HepG2 (cell line): ENCODE data around the gene ARG1. TPM values are rescaled to one million over a fixed set of nuclear protein-coding genes. Genes with fewer than 3 reads are reported as not detected.
A peak's percentile ranks its signal among the peaks of the same experiment; 100 is the strongest.

Experiments used
- ARNT ChIP-seq: fragments of 450-650 bp; IDR thresholded peaks from 2 replicates; pipeline ENCODE4 v1.6.1; 2017
- CEBPB ChIP-seq: IDR thresholded peaks from 2 replicates; pipeline ENCODE4 v1.6.1; 2011; ENCODE audit warnings: low read depth, low read length, improper control_type of control experiment, borderline replicate concordance
- HHEX ChIP-seq: IDR thresholded peaks from 2 replicates; pipeline ENCODE4 v1.6.1; 2016; ENCODE audit warnings: control low read depth
- IRF2 ChIP-seq: IDR thresholded peaks from 2 replicates; pipeline ENCODE4 v1.6.1; 2018; ENCODE audit warnings: missing genetic modification reagents, missing compliant biosample characterization
- KDM4B ChIP-seq: sonication (generic); formaldehyde crosslinking; IDR thresholded peaks from 2 replicates; pipeline ENCODE4 v1.4.0; 2020; ENCODE audit warnings: missing genetic modification reagents
- MED8 ChIP-seq: sonication (generic); formaldehyde crosslinking; IDR thresholded peaks from 2 replicates; pipeline ENCODE4 v1.8.1; 2023; ENCODE audit warnings: mild to moderate bottlenecking, missing genetic modification reagents; ENCODE audit not compliant: insufficient replicate concordance
- ONECUT2 ChIP-seq: sonication (generic); formaldehyde crosslinking; IDR thresholded peaks from 2 replicates; pipeline ENCODE4 v1.4.0; 2020; ENCODE audit warnings: missing genetic modification reagents
- PHB2 ChIP-seq: fragments of 450-650 bp; IDR thresholded peaks from 2 replicates; pipeline ENCODE4 v1.6.1; 2018; ENCODE audit not compliant: partially characterized antibody
- RARG ChIP-seq: sonication (generic); formaldehyde crosslinking; IDR thresholded peaks from 2 replicates; pipeline ENCODE4 v1.4.0; 2020; ENCODE audit warnings: low read depth, mild to moderate bottlenecking, missing genetic modification reagents
- ZNF530 ChIP-seq: sonication (generic); formaldehyde crosslinking; IDR thresholded peaks from 2 replicates; pipeline ENCODE4 v1.5.0; 2020; ENCODE audit warnings: low read depth, mild to moderate bottlenecking, missing genetic modification reagents
- ZNF678 ChIP-seq: sonication (generic); formaldehyde crosslinking; IDR thresholded peaks from 2 replicates; pipeline ENCODE4 v1.4.0; 2020; ENCODE audit warnings: mild to moderate bottlenecking, missing genetic modification reagents
- polyA plus RNA-seq, 8 experiments: library from polyadenylated mRNA; depleted of rRNA in 3 of 8; stranded (reverse) in 7 of 8; unstranded in 1 of 8; fragments of >200 nt; fragmentation: Illumina TruSeq in 4 of 8; extraction: Trizol in 4 of 8; gene quantifications; 2 replicates each; pipeline versions ENCODE4 v1.2.1 to v1.2.3, GENCODE V29; 2011 to 2016; ENCODE audit warnings: low read depth in 4 of 8, missing spikeins in 1 of 8, mixed read lengths in 1 of 8; ENCODE audit not compliant: insufficient read depth in 1 of 8
- total RNA-seq, 5 experiments: library from RNA; depleted of rRNA; stranded (reverse); fragments of >200 nt; fragmentation: Illumina TruSeq; extraction: Trizol; gene quantifications; 2 replicates each; pipeline ENCODE4 v1.2.3, GENCODE V29; 2016; ENCODE audit warnings: low read depth in 1 of 5
- TF ChIP-seq, protein P1 (sequence below), 2 experiments: sonication (generic) in 1 of 2; formaldehyde crosslinking in 1 of 2; IDR thresholded peaks; 2 replicates each; pipeline versions ENCODE4 v1.6.1 to v1.9.0; 2014 to 2022; ENCODE audit warnings: antibody characterized with exemption in 1 of 2, borderline replicate concordance in 1 of 2, inconsistent platforms in 1 of 2, low read depth in 1 of 2, missing genetic modification reagents in 1 of 2
- TF ChIP-seq, protein P2 (sequence below): sonication (generic); formaldehyde crosslinking; conservative IDR thresholded peaks from 2 replicates; pipeline ENCODE4 v1.4.0; 2020; ENCODE audit warnings: missing genetic modification reagents
- TF ChIP-seq, protein P3 (sequence below): sonication (generic); formaldehyde crosslinking; IDR thresholded peaks from 2 replicates; pipeline ENCODE4 v1.9.0; 2021; ENCODE audit warnings: missing genetic modification reagents, borderline replicate concordance
- TF ChIP-seq, protein P4 (sequence below): sonication (generic); formaldehyde crosslinking; IDR thresholded peaks from 2 replicates; pipeline ENCODE4 v1.5.0; 2020; ENCODE audit warnings: mild to moderate bottlenecking, missing genetic modification reagents

The ARG1 gene
- total and polyA plus RNA-seq, 2 of the 13 experiments (the other 11 are each of a cell fraction or from before 2014, with no cell fraction given) = 2.2 to 11.2 TPM

DNA sequence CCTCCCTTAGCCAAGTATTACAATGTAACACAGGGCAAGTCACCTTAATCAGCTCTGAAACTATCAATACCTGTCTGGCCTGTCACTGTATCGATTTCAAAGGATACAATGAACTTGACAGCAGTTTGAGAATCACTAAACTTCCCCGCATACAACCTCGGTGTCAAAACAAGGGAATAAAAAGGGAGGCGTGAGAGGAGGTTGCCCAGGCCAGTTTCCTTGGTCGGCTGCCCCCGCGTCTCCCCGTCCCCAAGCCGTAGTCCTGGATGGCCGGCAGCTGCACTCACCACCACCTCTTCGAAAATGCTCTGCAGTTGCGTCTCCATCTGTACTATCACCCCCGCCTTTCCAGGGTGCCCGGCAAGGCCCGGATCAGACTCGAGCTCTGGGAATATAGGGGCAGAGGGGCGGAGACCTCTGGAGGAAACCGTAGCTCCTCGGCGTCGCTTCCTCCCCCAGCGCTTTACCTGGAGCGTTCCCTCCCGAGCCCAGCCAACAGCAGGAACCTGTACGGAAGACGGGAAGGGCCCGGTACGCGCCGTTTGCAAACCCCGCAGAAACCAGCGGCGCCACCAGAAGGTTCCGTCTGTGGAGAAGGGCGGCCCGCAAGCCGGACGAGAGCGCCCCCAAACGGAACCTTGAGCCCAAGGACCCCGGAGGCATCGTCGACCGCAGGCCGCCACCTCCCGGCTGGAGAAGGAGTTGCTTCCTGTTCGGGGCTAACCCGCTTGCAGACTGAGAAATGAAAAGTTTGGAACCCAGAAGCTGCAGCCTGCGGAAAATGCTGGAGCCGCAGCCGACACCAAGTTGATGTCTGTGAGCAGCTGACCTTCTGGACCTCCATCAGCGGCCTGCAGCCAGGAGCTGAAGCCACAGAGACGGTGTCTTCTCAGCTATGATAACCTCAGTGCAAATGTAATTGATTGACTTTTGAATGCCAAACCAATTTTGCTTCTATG, 55.0 kb downstream of the ARG1 start, which contains the start of gene MED23 (continued):
- TF ChIP-seq, protein P1, sequence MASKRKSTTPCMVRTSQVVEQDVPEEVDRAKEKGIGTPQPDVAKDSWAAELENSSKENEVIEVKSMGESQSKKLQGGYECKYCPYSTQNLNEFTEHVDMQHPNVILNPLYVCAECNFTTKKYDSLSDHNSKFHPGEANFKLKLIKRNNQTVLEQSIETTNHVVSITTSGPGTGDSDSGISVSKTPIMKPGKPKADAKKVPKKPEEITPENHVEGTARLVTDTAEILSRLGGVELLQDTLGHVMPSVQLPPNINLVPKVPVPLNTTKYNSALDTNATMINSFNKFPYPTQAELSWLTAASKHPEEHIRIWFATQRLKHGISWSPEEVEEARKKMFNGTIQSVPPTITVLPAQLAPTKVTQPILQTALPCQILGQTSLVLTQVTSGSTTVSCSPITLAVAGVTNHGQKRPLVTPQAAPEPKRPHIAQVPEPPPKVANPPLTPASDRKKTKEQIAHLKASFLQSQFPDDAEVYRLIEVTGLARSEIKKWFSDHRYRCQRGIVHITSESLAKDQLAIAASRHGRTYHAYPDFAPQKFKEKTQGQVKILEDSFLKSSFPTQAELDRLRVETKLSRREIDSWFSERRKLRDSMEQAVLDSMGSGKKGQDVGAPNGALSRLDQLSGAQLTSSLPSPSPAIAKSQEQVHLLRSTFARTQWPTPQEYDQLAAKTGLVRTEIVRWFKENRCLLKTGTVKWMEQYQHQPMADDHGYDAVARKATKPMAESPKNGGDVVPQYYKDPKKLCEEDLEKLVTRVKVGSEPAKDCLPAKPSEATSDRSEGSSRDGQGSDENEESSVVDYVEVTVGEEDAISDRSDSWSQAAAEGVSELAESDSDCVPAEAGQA (IDR thresholded peaks at IDR 0.05; ENCODE audit: low read depth) = peak; percentile 90
- TF ChIP-seq, protein P1 (CRISPR knock-in tag; IDR thresholded peaks at IDR 0.05; ENCODE audit: borderline replicate concordance) = peak; percentile 98; the same call in 1 of the 2 replicates
- TF ChIP-seq PHB2 = no peak
- no peak for TF ChIP-seq ARNT
- TF ChIP-seq ONECUT2 = peak; percentile 65
- TF ChIP-seq ZNF530 (CRISPR knock-in tag) = no peak
- TF ChIP-seq CEBPB = no peak
- no peak; the same call in 1 of the 2 replicates for TF ChIP-seq HHEX (CRISPR knock-in tag)
- TF ChIP-seq MED8 (CRISPR knock-in tag) = peak; percentile 97
- TF ChIP-seq, protein P2, sequence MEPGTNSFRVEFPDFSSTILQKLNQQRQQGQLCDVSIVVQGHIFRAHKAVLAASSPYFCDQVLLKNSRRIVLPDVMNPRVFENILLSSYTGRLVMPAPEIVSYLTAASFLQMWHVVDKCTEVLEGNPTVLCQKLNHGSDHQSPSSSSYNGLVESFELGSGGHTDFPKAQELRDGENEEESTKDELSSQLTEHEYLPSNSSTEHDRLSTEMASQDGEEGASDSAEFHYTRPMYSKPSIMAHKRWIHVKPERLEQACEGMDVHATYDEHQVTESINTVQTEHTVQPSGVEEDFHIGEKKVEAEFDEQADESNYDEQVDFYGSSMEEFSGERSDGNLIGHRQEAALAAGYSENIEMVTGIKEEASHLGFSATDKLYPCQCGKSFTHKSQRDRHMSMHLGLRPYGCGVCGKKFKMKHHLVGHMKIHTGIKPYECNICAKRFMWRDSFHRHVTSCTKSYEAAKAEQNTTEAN (CRISPR knock-in tag) = peak; percentile 90
- peak; percentile 98 for TF ChIP-seq ZNF678
- peak; percentile 100 for TF ChIP-seq KDM4B (CRISPR knock-in tag)
- TF ChIP-seq RARG = peak; percentile 91; the same call in 1 of the 2 replicates
- TF ChIP-seq, protein P3, sequence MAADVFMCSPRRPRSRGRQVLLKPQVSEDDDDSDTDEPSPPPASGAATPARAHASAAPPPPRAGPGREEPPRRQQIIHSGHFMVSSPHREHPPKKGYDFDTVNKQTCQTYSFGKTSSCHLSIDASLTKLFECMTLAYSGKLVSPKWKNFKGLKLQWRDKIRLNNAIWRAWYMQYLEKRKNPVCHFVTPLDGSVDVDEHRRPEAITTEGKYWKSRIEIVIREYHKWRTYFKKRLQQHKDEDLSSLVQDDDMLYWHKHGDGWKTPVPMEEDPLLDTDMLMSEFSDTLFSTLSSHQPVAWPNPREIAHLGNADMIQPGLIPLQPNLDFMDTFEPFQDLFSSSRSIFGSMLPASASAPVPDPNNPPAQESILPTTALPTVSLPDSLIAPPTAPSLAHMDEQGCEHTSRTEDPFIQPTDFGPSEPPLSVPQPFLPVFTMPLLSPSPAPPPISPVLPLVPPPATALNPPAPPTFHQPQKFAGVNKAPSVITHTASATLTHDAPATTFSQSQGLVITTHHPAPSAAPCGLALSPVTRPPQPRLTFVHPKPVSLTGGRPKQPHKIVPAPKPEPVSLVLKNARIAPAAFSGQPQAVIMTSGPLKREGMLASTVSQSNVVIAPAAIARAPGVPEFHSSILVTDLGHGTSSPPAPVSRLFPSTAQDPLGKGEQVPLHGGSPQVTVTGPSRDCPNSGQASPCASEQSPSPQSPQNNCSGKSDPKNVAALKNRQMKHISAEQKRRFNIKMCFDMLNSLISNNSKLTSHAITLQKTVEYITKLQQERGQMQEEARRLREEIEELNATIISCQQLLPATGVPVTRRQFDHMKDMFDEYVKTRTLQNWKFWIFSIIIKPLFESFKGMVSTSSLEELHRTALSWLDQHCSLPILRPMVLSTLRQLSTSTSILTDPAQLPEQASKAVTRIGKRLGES (CRISPR knock-in tag) = peak; percentile 78; the same call in 1 of the 2 replicates
- TF ChIP-seq, protein P4, sequence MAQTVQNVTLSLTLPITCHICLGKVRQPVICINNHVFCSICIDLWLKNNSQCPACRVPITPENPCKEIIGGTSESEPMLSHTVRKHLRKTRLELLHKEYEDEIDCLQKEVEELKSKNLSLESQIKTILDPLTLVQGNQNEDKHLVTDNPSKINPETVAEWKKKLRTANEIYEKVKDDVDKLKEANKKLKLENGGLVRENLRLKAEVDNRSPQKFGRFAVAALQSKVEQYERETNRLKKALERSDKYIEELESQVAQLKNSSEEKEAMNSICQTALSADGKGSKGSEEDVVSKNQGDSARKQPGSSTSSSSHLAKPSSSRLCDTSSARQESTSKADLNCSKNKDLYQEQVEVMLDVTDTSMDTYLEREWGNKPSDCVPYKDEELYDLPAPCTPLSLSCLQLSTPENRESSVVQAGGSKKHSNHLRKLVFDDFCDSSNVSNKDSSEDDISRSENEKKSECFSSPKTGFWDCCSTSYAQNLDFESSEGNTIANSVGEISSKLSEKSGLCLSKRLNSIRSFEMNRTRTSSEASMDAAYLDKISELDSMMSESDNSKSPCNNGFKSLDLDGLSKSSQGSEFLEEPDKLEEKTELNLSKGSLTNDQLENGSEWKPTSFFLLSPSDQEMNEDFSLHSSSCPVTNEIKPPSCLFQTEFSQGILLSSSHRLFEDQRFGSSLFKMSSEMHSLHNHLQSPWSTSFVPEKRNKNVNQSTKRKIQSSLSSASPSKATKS = peak; percentile 59; the same call in 1 of the 2 replicates
- TF ChIP-seq IRF2 (CRISPR knock-in tag) = peak; percentile 100
